ENCODE measurements around the gene RNASE12. TPM values are rescaled to one million over a fixed set of nuclear protein-coding genes. Genes with fewer than 3 reads are reported as not detected.
A peak's percentile ranks its signal among the peaks of the same experiment; 100 is the strongest.

RNASE12 gene
- total and polyA plus RNA-seq, 9 of the 15 experiments (the other 6 are each of a cell fraction or from before 2014, with no cell fraction given), result 0.24 TPM; not detected in 8

GRCh38 chr14:20618271-20618749 is 27.1 kb upstream of the RNASE12 start (continued):
- TF ChIP-seq E2F1 (CRISPR knock-in tag; IDR thresholded peaks at IDR 0.05) (no peak), TFAP4 (CRISPR knock-in tag; IDR thresholded peaks at IDR 0.05; ENCODE audit: borderline replicate concordance) (no peak), EGR1 (conservative IDR thresholded peaks at IDR 0.05) (no peak), BRF1 (IDR thresholded peaks at IDR 0.05; ENCODE audit: borderline replicate concordance, extremely low read depth, insufficient read length) (no peak), TAL1 (IDR thresholded peaks at IDR 0.05) (no peak), WHSC1 (IDR thresholded peaks at IDR 0.05; ENCODE audit: low read length) (no peak), SMARCC2 (IDR thresholded peaks at IDR 0.05; ENCODE audit: low read depth) (0 out of 2 replicates have a peak, but pooled peaks have one; percentile 22), HDGF (IDR thresholded peaks at IDR 0.05) (no peak), ZNF41 (CRISPR knock-in tag; conservative IDR thresholded peaks at IDR 0.05) (no peak), ZNF639 (CRISPR knock-in tag; conservative IDR thresholded peaks at IDR 0.05 in 1 of 2, IDR thresholded peaks at IDR 0.05 in 1 of 2) (no peak), ZNF77 (CRISPR knock-in tag; IDR thresholded peaks at IDR 0.05) (no peak), RUNX1 (IDR thresholded peaks at IDR 0.05; ENCODE audit: low read depth) (no peak), ZNF143 (CRISPR knock-in tag; IDR thresholded peaks at IDR 0.05) (no peak), BCOR (IDR thresholded peaks at IDR 0.05) (no peak), SRSF3 (IDR thresholded peaks at IDR 0.05; ENCODE audit: insufficient read depth, low read length) (no peak), EHMT2 (IDR thresholded peaks at IDR 0.05) (no peak), ZBTB49 (CRISPR knock-in tag; IDR thresholded peaks at IDR 0.05; ENCODE audit: borderline replicate concordance) (no peak), STAT5A (IDR thresholded peaks at IDR 0.05; ENCODE audit: borderline replicate concordance, low read length) (no peak), ATF7 (IDR thresholded peaks at IDR 0.05) (peak; percentile 72), ZBTB7A (IDR thresholded peaks at IDR 0.05; ENCODE audit: borderline replicate concordance, control insufficient read depth, low read depth, low read length) (no peak), IRF1 (CRISPR knock-in tag; IDR thresholded peaks at IDR 0.05; ENCODE audit: borderline replicate concordance) (no peak), ZNF274 (IDR thresholded peaks at IDR 0.05; ENCODE audit: borderline replicate concordance, low read depth, low read length) (no peak)

Data from K562 (cell line).